RWPE1 (cell line): ENCODE measurements around the gene INPP4B.

Experiments
- CTCF ChIA-PET: fragments of 350-600 bp; sonication (Branson Sonifier 250); formaldehyde crosslinking; extraction: SDS; loops from one replicate; lab custom pipeline; 2021; lab: Yijun Ruan, JAX
- POLR2A ChIA-PET: fragments of 400-600 bp; formaldehyde crosslinking; extraction: SDS; loops from one replicate; lab custom pipeline; 2020; ENCODE audit warnings: antibody characterized with exemption; ENCODE audit not compliant: low non-redundant PET; lab: Yijun Ruan, JAX
- DNase-seq: peaks from one replicate; pipeline ENCODE4 v3.0.0; 2012; ENCODE audit warnings: low spot score
- H3K27ac ChIP-seq: fragments of 450-650 bp; 2 replicates; pipeline ENCODE4 v1.5.1; 2017
- TF ChIP-seq, protein P1 (sequence below): fragments of 450-650 bp; conservative IDR thresholded peaks from 2 replicates; pipeline ENCODE4 v1.5.1; 2017; ENCODE audit warnings: low read depth, mild to moderate bottlenecking

Gene INPP4B

DNA sequence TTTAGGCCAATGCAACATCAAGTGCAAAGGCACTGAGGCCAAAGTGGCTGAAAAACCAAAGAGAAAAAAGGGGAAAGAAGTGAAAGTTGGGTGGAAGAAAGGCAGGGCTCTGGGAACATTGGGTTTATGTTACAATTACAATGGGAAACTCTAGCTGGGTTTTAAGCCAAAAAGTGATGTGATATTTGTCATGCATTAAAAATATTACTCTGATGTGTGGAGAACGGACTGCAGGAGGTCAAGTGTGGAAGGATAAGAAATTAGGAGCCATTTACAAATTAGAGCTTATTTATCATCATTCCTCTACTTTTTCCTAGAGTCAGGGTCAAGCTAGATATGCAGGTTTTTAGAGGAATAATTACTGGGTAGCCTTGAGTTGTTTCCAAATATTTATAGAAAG, 516.8 kb downstream of the INPP4B start:
- CTCF ChIA-PET, result no interaction called here

DNA sequence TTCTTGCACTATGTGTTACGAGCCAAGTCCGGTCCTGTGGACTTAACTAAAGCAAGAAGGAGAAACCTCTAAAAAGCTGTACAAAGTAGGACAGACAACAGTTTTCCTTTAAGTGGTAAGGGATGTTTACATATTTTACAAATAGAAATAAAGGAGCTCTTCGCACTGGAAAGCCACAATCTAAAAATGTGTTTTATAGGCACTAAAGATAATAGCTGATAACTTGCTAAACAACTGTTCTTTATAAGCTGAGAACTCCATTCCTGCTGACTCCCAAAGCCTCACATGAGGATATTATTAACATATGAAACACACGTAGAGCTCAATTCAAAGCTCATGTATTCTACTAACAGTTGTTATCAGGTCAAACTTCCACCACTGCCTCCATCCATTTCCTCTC, 519.9 kb downstream of the INPP4B start:
- ChIA-PET CTCF (no interaction called here), POLR2A (no interaction called here)
- no peak for DNase-seq
- TF ChIP-seq, protein P1, sequence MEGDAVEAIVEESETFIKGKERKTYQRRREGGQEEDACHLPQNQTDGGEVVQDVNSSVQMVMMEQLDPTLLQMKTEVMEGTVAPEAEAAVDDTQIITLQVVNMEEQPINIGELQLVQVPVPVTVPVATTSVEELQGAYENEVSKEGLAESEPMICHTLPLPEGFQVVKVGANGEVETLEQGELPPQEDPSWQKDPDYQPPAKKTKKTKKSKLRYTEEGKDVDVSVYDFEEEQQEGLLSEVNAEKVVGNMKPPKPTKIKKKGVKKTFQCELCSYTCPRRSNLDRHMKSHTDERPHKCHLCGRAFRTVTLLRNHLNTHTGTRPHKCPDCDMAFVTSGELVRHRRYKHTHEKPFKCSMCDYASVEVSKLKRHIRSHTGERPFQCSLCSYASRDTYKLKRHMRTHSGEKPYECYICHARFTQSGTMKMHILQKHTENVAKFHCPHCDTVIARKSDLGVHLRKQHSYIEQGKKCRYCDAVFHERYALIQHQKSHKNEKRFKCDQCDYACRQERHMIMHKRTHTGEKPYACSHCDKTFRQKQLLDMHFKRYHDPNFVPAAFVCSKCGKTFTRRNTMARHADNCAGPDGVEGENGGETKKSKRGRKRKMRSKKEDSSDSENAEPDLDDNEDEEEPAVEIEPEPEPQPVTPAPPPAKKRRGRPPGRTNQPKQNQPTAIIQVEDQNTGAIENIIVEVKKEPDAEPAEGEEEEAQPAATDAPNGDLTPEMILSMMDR, result no peak
- no peak overlapping the region for H3K27ac ChIP-seq

More for the DNA sequence above, 516.8 kb downstream of the INPP4B start:
- H3K27ac ChIP-seq, result no peak overlapping the region
- POLR2A ChIA-PET, result no interaction called here
- DNase-seq, result no peak
- TF ChIP-seq, protein P1, result no peak

DNA sequence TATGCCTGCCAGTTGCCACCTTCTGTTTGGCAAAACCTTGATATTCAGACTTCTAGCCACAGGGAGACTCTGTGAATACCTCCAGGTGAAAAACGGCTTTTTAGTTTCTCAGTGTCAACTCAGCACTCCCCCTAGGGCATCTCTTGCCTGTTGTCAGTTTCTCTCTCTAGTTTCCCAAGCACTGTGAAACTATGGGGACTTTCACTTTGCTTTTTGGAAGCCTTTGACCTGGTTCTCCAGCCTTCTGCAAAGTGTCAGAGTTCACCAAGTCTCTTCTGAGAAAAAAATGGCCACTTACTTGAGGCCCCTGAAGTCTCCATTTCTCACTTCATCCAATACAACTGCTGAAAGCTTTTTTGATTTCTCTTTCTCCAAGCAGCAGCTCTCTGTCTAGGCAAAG, 521.5 kb downstream of the INPP4B start:
- ChIA-PET POLR2A (no interaction called here), CTCF (no interaction called here)
- no peak overlapping the region for H3K27ac ChIP-seq
- no peak for DNase-seq
- TF ChIP-seq, protein P1, result no peak

DNA sequence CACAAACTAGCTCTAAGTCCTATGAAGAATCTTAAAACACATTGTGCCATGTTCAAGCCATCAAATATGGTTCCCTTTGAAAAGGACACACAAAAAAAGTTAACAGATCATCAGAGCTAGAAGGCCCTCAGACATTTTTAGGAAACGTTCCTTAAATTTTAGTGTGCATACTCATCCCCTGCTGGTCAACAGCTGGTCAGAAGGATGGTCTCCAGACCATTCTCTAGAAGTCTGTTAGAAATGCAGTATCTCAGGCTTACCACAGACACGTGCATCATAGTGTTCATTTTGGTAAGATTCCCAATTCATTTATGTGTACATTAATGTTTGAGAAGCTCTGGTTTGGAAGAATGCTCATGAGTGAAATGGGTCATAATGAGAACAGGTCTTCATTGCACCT, 523.1 kb downstream of the INPP4B start:
- no peak for DNase-seq
- TF ChIP-seq, protein P1, result no peak
- ChIA-PET CTCF (no interaction called here), POLR2A (no interaction called here)
- no peak overlapping the region for H3K27ac ChIP-seq

DNA sequence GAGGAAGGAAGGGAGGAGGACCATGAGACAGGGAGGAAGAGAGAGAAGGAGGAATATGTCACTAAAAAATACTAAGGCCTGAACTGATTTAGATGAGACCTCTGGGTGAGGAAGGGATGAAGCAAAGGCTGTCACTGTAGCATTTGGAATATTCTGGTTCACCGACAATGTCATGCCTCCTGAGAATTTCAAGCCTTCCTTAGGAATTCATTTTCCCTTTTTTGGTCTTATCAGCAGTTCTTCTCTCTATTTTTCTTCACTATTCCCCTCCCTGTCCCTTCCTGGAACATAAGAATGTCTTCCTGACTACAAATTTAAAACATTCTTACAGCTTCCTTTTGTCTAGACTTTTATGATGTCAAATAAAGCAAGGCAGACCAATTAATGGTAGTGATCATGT, 527.8 kb downstream of the INPP4B start:
- DNase-seq, result no peak
- ChIA-PET CTCF (interaction anchor here (0.7 kb wide), 1 partner anchor 415 kb away, joined by 3 read pairs; no protein-coding TSS in a partner anchor), POLR2A (no interaction called here)
- H3K27ac ChIP-seq, result no peak overlapping the region
- TF ChIP-seq, protein P1, result no peak

DNA sequence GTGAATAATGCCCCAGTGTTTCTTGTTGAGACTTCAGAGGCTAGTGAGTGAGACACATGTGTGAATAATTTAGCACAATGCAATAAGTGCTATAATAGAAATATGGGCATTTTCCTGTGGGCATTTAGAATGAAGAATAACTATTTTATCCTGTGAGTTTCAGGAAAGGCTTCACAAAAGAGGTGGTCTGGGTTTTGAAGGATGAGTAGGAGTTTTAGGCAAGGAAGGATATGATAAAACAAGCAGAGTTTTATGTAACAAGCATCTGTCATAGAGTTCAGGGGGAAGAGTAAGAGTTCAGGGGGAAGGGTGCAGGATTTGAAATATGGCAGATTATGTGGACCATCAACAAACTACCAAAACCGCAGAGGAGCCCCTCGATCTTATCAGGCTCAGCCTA, 529.2 kb downstream of the INPP4B start:
- no peak overlapping the region for H3K27ac ChIP-seq
- TF ChIP-seq, protein P1, result no peak
- POLR2A ChIA-PET, result no interaction called here
- DNase-seq, result no peak
- CTCF ChIA-PET, result no interaction called here
